GM21526 (cell line): Measurements from ENCODE around the gene TBCD.
"Not testable (repeated sequence)": the region's sequence is repeated elsewhere in the genome, so short reads cannot be mapped to it uniquely, and the experiment has no call there.

Experiments
- ATAC-seq: cut with Tn5 transposase; IDR thresholded peaks from one replicate; pipeline ENCODE4 v1.9.1; 2021; ENCODE audit warnings: moderate library complexity; ENCODE audit not compliant: unreplicated experiment, low FRiP score

TBCD gene

DNA sequence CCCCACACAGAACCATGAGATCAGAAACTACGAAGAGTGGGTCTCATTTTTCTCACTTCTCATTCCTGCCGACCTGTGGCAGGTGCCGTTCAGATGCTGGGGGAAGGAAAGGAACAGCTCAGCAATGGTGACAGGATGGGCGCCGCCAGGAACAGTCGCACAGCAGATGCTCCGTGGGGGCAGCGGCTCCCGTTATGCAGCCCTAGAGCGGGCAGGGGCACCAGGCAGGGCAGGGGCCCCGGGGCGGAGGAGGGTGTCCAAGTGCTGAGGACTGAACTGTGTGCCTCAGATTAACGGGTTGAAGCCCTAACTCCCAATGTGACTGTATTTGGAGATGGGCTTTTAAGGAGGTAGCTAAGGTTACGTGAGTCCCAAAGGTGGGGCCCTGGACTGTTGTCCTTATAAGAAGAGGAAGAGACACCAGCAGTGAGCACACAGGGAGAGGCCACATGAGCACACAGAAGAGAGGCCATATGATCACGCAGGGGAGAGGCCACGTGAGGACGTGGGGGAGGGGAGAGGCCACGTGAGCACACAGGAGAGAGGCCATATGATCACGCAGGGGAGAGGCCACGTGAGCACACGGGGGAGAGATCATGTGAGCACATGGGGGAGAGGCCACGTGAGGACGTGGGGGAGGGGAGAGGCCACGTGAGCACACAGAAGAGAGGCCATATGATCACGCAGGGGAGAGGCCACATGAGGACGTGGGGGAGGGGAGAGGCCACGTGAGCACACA, 231.8 kb downstream of the TBCD start:
- ATAC-seq, result no peak

DNA sequence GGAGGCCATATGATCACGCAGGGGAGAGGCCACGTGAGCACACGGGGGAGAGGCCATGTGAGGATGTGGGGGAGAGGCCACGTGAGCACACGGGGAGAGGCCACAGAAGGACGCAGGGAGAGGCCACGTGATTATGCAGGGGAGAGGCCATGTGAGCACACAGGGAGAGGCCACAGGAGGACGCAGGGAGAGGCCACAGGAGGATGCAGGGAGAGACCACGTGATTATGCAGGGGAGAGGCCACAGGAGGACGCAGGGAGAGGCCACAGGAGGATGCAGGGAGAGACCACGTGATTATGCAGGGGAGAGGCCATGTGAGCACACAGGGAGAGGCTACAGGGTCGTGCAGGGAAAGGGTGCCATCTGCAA, 232.4 kb downstream of the TBCD start:
- ATAC-seq, result not testable (repeated sequence)

DNA sequence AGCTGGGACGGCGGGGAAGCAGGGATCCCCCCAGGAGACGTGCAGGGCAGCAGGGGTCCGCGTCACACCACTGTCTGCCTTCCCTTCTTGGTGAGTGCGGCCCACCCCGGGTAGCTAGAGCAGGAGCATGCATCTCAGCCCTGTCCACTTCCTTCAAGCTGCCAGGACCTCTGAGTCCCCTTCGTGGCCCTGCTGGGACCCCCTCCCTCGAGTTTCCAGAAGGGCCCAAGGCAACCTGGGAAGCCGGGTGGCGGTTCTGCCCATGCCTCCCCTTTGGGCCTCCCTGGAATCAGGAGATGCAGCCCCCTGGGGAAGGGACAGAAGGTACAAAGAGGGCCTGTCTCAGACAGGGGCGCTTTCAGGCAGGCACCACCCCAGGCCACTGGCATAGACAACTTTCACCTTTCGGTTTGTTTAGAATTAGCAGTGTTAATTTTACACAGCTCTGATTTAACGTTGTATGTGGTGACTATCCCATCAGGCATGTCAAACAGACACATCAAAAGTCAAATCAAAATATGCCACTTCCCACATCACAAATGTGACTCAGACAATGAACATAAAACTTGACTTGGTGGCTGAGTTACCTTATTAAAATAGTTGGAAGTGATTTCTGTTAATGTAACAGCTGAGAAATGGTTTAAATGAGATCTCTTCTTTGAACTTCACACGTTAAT, 233.0 kb downstream of the TBCD start:
- ATAC-seq, result no peak

DNA sequence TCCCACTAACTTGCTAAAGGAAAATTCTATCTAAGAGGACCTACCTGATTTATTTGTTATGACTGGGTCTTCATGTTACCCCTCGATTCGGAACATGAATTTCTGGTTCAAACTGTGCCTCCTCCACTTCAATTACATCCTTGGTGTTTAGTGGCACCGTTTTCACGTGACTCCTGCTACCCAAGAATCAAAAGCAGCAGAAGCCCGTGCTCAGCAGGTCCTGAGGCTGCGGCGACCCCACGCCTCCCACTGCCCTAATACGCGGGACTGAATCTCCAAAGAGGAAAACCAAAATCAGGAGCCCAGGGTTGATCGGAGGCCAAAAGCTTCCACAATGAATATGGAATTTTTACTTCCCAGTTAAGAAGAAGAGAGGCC, 233.6 kb downstream of the TBCD start:
- no peak for ATAC-seq

DNA sequence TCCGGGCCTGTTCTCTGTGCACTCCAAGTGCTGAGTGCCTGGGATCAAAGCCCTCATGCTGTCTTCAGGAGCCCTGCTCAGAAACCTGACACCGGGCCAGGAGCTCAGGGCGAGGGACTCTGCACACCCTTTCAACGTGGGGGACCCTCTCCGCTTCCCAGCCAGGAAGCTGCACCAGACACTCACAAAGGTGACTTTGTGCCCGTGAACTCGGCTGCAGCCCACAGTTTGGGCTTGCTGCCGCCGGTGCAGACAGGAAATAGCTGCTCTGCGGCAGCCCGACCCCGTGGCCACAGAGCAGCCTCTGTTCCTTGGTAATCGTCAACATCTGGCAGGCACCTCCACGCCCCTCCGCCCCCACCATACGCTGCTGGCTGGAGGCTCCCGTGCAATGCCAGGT, 234.1 kb downstream of the TBCD start:
- ATAC-seq, result no peak

DNA sequence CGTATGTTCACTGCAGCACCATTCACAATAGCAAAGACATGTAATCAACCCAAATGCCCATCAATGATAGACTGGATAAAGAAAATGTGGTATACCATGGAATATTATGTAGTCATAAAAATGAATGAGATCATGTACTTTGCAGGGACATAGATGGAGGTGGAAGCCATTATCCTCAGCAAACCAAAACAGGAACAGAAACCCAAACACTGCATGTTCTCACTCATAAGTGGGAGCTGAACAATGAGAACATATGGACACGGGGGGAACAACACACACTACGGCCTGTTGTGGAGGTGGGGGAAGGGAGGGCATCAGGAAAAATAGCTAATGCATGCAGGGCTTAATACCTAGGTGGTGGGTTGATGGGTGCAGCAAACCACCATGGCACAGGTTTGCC, 237.2 kb downstream of the TBCD start:
- ATAC-seq, result not testable (repeated sequence)

DNA sequence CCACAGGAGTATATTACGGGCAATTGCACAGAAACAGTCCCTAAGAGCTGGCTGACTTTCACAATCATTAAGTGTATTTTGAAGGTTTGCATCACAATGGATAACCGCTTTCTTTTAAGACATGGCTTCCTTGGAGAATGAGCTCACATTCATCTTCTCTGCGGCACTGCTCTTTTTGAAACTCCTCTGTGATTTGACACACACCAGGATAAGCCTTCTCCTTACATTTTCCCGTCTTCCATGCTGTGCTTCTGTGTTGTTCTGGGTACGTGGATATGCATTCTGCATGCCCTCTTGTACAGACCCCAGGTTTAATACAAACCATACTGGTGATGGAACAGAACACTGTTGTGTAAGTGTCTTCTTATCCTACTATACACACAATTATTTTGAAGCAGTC, 238.0 kb downstream of the TBCD start:
- no peak for ATAC-seq

DNA sequence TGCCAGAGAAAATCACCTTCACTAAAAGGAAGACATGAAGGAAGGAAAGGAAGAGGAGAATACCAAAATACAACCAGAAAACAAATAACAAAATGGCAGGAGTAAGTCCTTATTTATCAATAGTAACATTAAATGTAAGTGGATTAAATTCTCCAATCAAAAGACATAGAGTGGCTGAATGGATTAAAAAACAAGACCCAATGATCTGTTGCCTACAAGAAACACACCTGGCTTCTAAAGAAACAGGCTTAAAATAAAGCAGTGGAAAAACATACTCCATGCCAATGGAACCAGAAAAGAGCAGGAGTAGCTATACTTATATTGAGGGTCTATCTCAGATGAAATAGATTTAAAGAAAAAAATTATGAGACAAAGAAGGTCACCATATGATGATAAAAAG, 241.1 kb downstream of the TBCD start:
- ATAC-seq, result no peak
